ENCODE data around the gene FFAR1.

FFAR1 gene, protein sequence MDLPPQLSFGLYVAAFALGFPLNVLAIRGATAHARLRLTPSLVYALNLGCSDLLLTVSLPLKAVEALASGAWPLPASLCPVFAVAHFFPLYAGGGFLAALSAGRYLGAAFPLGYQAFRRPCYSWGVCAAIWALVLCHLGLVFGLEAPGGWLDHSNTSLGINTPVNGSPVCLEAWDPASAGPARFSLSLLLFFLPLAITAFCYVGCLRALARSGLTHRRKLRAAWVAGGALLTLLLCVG (N-terminal part only)

GRCh38 chr19:35347171-35347929 is at the start of gene FFAR1:
FFAR1 (plus strand) TSS chr19:35347902; CDS start chr19:35351552, 3,650 bp downstream.
- no peak for DNase-seq (ENCODE audit: low read depth in 2 of 2)

- no peak for DNase-seq (ENCODE audit: low read depth in 2 of 2)
Measured at GRCh38 chr19:35297922-35298321, 49.8 kb upstream of the FFAR1 start.

GRCh38 chr19:35298561-35298972 is 49.1 kb upstream of the FFAR1 start:
- no peak for DNase-seq (ENCODE audit: low read depth in 2 of 2)

GRCh38 chr19:35299523-35300338 is 48.0 kb upstream of the FFAR1 start:
- DNase-seq (ENCODE audit: low read depth in 2 of 2) = no peak

GRCh38 chr19:35300339-35300649 is 47.4 kb upstream of the FFAR1 start:
- DNase-seq (ENCODE audit: low read depth in 2 of 2) = no peak

DNA sequence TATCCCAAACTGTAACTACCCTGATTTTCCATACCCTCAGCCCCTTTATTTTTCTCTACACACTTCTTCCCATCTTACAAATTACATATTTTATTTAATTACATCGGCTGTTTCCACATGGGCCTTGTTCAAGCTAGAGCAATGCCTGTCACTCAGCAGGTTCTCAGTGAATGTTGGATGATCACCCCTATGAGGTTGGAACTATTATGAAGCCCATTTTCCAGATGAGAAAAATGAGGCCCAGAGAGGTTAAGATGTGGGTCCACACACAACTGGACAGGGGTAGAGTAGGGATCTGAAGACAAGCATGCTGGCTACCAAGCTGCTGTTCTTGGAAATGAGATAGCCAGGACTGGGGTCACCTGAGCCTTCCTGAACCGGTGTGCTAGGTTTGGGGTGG is 45.7 kb upstream of the FFAR1 start:
- no peak for DNase-seq (ENCODE audit: low read depth in 2 of 2)

- no peak for DNase-seq (ENCODE audit: low read depth in 2 of 2)
Measured at GRCh38 chr19:35302446-35302845, 45.3 kb upstream of the FFAR1 start.

- DNase-seq (ENCODE audit: low read depth in 2 of 2) = no peak
Measured at GRCh38 chr19:35303357-35303915, 44.3 kb upstream of the FFAR1 start.

- no peak for DNase-seq (ENCODE audit: low read depth in 2 of 2)
Measured at GRCh38 chr19:35304036-35304435, 43.7 kb upstream of the FFAR1 start.

GRCh38 chr19:35305181-35305580 is 42.5 kb upstream of the FFAR1 start:
- no peak for DNase-seq (ENCODE audit: low read depth in 2 of 2)

DNA sequence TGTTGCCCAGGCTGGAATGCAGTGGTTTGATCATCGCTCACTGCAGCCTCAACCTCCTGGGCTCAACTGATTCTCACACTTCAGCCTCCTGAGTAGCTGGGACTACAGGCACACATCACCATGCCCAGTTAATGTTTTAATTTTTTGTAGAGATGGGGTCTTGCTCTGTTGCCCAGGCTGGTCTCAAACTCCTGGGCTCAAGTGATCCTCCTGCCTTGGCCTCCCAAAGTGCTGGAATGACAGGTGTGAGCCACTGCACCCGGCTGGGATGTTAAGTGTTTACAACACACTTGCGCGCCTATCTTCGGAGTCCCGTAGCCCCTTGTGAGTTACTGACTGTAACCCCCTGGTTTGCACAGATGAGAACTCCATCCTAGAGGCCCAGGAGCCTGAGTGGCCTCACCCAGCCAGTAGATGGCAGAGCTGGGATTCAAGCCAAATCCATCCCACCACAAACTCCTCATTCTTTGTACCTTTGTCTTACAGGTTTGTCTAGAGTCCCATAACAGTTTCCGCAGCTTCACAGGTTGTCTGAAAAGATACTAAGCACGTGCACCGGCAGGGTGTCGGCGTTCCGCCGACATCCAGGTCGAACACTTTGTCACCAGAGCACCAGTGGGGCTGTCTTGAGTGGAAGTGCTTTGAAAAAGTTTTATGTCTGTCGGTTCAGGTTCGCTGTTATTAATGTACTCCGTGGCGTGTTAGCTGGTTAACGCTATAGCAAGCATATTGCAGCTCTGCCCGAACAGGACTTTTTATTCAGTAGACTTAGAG is 41.0 kb upstream of the FFAR1 start:
- DNase-seq (ENCODE audit: low read depth in 2 of 2) = no peak

DNA sequence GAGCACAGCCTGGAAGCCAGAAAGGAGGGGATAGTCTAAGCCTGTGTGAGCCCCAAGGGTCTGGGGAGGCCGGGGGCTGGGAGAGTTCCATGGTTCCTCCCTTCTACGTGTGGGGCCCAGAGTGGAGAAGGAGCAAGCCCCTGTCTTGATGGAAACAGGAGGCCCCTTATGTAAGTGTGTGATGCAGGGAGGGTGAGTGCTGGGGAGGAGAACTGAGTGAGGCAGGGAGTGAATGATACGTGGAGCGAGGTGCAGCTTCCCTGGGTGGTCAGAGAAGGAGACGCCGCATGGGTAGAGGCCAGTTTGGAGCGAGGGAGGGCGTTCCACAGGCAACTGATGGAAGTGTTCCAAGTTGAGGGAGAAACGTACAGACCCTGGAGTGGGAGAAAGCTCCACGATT is 39.8 kb upstream of the FFAR1 start:
- DNase-seq (ENCODE audit: low read depth in 2 of 2) = no peak

GRCh38 chr19:35308910-35309309 is 38.8 kb upstream of the FFAR1 start:
- DNase-seq (ENCODE audit: low read depth in 2 of 2) = no peak

GRCh38 chr19:35309481-35310279 is 38.0 kb upstream of the FFAR1 start:
- no peak for DNase-seq (ENCODE audit: low read depth in 2 of 2)

DNA sequence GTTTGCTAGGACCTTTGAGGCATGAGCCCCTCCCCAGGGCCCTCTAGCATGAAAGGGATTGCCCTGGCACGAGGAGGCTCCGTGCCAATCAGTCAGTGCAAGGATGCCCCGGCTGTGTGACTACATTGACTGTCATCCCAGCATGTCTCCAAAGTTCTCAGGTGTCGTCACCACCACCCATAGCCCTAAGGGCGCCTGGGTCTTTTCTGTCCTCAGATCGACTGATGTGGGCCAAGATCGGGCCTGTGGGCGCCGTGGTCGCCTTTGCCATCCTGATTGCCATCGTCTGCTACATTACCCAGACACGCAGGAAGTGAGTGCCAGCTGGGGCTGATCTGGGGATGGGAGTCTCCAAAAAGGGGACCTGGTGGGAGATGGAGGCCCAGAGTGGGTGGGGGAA is 37.4 kb upstream of the FFAR1 start:
- DNase-seq (ENCODE audit: low read depth in 2 of 2) = no peak

- no peak for DNase-seq (ENCODE audit: low read depth in 2 of 2)
Measured at GRCh38 chr19:35310811-35311465, 36.8 kb upstream of the FFAR1 start.

GRCh38 chr19:35311901-35312665 is 35.6 kb upstream of the FFAR1 start:
- DNase-seq (ENCODE audit: low read depth in 2 of 2) = no peak

DNA sequence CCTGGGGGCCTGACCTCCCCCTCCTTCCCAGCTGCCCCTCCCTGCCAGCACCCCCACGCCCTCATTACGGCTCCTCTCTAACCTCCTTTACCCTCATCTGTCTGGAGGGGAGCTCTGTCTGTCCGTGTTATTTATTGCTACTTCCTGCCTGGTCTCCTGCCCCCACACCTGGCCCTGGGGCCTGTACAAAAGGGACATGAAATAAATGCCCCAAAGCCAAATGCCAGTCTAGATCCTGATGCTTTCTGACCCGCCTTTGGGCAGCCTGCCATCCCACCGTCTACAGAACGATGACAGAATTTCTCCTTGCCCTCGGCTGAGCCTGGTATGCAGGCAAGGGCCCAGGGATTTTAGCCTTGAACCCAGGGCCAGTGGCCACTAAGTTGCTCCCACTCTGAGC is 34.1 kb upstream of the FFAR1 start:
- DNase-seq (ENCODE audit: low read depth in 2 of 2) = no peak

DNA sequence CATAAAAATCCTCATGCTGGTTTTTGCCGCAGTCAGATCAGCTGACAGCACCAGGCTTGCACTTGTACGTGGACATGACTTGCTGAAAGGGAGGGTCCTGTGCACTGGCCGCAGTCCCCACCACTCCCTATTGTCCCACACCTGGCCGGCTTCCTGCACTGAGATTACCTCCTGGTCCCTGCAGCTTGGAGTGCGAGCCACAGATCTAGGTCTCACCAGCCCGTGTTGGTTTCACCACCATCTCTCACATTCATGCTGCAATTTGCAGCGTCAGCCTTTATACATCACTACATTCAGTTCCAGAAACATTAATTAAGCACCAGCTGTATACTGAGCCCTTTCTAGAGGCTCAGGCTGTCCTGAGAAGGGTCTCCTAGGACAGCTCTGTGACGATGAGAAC is 33.7 kb upstream of the FFAR1 start:
- DNase-seq (ENCODE audit: low read depth in 2 of 2) = no peak

Measured in fibroblast of skin of left quadriceps (primary cell).